Measurements from ENCODE around the gene GALNS.

DNA sequence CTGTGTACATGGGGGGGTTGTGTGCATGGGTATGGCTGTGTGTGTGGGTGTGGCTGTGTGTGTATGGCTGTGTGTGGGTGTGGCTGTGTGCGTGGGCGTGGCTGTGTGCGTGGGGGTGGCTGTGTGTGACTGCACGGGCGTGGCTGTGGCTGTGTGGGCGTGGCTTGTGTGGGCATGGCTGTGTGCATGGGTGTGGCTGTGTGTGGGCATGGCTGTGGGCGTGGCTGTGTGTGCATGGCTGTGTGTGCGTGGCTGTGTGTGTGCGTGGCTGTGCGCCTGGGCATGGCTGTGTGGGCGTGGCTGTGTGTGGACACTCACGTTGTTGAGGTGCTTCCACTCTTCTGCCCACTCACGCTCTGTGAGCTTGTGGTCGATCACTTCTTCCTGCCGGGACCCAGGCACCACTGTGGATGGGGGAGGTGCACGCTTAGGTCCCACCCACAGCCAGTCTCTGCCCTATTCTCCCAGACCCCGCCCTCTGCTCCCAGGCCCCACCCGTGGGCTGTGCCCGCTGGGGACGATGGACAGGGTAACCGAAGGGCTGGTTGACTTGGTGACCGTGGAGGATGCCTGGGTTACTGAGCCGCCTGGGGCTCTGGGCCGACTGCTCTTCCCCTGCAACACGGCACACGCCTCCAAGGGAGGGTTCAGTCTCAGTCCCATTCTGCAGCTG is 25.7 kb upstream of the GALNS start:
- TF ChIP-seq CTCF (IDR thresholded peaks at IDR 0.05) (no peak), POLR2A (IDR thresholded peaks at IDR 0.05) (no peak)

Data from heart left ventricle (tissue), 13 donors.